HL-60 (cell line): ENCODE measurements around the gene RPAP3.

Experiments used
- DNase-seq, 2 experiments: peaks; one replicate each; pipeline ENCODE4 v3.0.0-alpha.2; 2010 to 2020; ENCODE audit warnings: low read depth in 1 of 2, low spot score in 1 of 2
- H3K27ac ChIP-seq: fragments of 250-450 bp; sonication (Bioruptor Pico); replicated peaks from 2 replicates; pipeline ENCODE4 v1.5.1; 2020; ENCODE audit warnings: mild to moderate bottlenecking, moderate library complexity
- H3K27me3 ChIP-seq: fragments of 250-450 bp; sonication (Bioruptor Pico); 2 replicates; pipeline ENCODE4 v1.5.1; 2021; ENCODE audit warnings: mild to moderate bottlenecking, moderate library complexity; ENCODE audit not compliant: insufficient read depth, poor library complexity, severe bottlenecking
- H3K4me3 ChIP-seq: replicated peaks from 2 replicates; pipeline ENCODE4 v1.5.1; 2011; ENCODE audit warnings: mild to moderate bottlenecking, control low read depth, low read length; ENCODE audit not compliant: insufficient read depth
- CTCF ChIP-seq: IDR thresholded peaks from one replicate; pipeline ENCODE4 v1.5.1; 2011; ENCODE audit warnings: low read length, control low read depth, inconsistent platforms; ENCODE audit not compliant: insufficient read depth
- GABPA ChIP-seq: IDR thresholded peaks from 2 replicates; pipeline ENCODE4 v1.6.1; 2012; ENCODE audit warnings: low read depth
- POLR2AphosphoS5 ChIP-seq: IDR thresholded peaks from 2 replicates; pipeline ENCODE4 v1.6.1; 2012; ENCODE audit warnings: low read depth
- SPI1 ChIP-seq: IDR thresholded peaks from 2 replicates; pipeline ENCODE4 v1.6.1; 2012; ENCODE audit warnings: low read depth, mild to moderate bottlenecking, borderline replicate concordance
- TF ChIP-seq, protein P1 (sequence below): IDR thresholded peaks from 2 replicates; pipeline ENCODE4 v1.6.1; 2012; ENCODE audit warnings: low read depth; ENCODE audit not compliant: insufficient replicate concordance

RPAP3 gene

DNA sequence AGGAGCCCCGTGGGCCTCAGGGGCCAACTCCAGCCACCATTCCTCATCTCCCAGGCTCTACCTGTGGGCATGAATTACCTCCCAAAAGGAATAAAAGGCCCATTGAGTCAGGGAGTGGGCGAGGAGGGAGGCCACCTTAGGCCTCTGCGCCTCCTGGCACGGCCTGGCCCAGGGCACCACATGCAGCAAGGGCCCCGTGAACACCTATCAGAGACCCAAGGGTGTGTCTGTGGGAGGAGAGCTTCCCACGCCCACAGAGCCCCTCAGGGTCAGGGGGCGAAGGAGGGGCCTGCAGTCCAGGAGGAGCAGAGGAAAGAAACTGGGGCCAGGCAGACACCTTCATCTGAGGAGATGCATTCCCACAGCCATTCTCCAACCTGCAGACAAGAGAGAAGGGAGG, 40.7 kb upstream of the RPAP3 start:
- Histone ChIP-seq H3K27ac (no peak overlapping the region), H3K4me3 (no peak overlapping the region), H3K27me3 (no peaks in the 10 kb centered on the region)
- no peak for DNase-seq
- no peak for TF ChIP-seq GABPA
- TF ChIP-seq, protein P1, sequence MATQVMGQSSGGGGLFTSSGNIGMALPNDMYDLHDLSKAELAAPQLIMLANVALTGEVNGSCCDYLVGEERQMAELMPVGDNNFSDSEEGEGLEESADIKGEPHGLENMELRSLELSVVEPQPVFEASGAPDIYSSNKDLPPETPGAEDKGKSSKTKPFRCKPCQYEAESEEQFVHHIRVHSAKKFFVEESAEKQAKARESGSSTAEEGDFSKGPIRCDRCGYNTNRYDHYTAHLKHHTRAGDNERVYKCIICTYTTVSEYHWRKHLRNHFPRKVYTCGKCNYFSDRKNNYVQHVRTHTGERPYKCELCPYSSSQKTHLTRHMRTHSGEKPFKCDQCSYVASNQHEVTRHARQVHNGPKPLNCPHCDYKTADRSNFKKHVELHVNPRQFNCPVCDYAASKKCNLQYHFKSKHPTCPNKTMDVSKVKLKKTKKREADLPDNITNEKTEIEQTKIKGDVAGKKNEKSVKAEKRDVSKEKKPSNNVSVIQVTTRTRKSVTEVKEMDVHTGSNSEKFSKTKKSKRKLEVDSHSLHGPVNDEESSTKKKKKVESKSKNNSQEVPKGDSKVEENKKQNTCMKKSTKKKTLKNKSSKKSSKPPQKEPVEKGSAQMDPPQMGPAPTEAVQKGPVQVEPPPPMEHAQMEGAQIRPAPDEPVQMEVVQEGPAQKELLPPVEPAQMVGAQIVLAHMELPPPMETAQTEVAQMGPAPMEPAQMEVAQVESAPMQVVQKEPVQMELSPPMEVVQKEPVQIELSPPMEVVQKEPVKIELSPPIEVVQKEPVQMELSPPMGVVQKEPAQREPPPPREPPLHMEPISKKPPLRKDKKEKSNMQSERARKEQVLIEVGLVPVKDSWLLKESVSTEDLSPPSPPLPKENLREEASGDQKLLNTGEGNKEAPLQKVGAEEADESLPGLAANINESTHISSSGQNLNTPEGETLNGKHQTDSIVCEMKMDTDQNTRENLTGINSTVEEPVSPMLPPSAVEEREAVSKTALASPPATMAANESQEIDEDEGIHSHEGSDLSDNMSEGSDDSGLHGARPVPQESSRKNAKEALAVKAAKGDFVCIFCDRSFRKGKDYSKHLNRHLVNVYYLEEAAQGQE, result no peak
- no peak for TF ChIP-seq CTCF
- no peak for TF ChIP-seq SPI1
- TF ChIP-seq POLR2AphosphoS5, result no peak

- no peak for TF ChIP-seq CTCF
- no peak for TF ChIP-seq GABPA
- TF ChIP-seq POLR2AphosphoS5, result no peak
- no peak for TF ChIP-seq SPI1
- TF ChIP-seq, protein P1, result no peak
- H3K27ac ChIP-seq, result no peak overlapping the region
Measured at GRCh38 chr12:47746073-47746472, 40.2 kb upstream of the RPAP3 start.

DNA sequence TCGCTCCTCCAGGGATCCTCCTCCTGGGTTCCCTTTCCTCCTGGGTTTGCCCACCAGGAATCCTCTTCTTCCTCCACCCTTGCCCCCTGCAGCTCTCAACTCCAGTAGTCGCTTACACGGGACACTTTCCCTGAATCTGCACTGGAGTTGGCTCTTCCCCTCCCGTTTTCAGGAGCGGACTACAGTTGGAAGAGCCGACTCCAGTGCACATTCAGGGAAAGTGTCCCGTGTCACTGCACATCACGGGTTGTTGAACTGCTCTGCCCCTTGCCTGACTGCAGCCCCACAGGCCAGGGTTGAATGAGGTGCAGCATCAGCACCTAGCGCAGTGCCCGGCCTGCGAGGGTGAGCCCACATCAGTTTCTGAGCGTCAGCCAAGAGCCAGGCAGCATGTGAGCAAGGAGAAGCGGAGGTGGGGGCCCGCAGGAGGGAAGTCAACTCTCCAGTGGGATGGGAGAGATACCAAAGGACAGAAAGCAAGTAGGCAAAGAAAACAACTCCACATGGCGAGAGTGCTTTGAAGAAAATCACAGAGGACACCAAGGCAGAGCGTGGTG, 39.7 kb upstream of the RPAP3 start:
- TF ChIP-seq SPI1 (no peak), CTCF (no peak), GABPA (no peak), POLR2AphosphoS5 (no peak)
- TF ChIP-seq, protein P1, result no peak
- DNase-seq, result no peak
- Histone ChIP-seq H3K27ac (no peak overlapping the region), H3K4me3 (no peak overlapping the region), H3K27me3 (no peaks in the 10 kb centered on the region)

More at GRCh38 chr12:47746073-47746472, 40.2 kb upstream of the RPAP3 start:
- Histone ChIP-seq H3K27me3 (no peaks in the 10 kb centered on the region), H3K4me3 (no peak overlapping the region)
- DNase-seq, result no peak
